ENCODE results near the gene KIAA1328. TPM values are rescaled to one million over a fixed set of nuclear protein-coding genes. Genes with fewer than 3 reads are reported as not detected.

Gene KIAA1328
- total and polyA plus RNA-seq, 8 donors, result 2.1 to 5.2 (median 3.6) TPM

DNA sequence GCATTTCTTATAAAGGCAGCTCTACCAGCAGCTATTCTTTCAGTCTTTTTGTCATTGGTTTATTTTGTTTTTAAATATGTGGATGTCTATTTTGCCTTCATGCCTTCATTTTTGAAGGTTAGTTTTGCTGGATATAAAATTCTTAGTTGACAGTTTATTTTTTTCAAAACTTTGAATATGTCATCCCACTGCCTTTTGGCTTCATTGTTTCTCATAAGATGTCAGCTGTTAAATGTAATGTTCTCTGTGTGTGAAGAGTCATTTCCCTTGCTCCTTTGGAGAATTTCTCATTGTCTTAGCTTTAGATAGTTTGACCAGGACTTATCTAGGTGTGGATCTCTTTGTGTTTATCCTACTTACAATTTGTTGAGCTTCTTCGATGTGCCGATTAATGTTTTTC is 213.5 kb downstream of the KIAA1328 start:
- TF ChIP-seq, protein P1, sequence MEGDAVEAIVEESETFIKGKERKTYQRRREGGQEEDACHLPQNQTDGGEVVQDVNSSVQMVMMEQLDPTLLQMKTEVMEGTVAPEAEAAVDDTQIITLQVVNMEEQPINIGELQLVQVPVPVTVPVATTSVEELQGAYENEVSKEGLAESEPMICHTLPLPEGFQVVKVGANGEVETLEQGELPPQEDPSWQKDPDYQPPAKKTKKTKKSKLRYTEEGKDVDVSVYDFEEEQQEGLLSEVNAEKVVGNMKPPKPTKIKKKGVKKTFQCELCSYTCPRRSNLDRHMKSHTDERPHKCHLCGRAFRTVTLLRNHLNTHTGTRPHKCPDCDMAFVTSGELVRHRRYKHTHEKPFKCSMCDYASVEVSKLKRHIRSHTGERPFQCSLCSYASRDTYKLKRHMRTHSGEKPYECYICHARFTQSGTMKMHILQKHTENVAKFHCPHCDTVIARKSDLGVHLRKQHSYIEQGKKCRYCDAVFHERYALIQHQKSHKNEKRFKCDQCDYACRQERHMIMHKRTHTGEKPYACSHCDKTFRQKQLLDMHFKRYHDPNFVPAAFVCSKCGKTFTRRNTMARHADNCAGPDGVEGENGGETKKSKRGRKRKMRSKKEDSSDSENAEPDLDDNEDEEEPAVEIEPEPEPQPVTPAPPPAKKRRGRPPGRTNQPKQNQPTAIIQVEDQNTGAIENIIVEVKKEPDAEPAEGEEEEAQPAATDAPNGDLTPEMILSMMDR (IDR thresholded peaks at IDR 0.05), result no peak
- no peak for FAIRE-seq

DNA sequence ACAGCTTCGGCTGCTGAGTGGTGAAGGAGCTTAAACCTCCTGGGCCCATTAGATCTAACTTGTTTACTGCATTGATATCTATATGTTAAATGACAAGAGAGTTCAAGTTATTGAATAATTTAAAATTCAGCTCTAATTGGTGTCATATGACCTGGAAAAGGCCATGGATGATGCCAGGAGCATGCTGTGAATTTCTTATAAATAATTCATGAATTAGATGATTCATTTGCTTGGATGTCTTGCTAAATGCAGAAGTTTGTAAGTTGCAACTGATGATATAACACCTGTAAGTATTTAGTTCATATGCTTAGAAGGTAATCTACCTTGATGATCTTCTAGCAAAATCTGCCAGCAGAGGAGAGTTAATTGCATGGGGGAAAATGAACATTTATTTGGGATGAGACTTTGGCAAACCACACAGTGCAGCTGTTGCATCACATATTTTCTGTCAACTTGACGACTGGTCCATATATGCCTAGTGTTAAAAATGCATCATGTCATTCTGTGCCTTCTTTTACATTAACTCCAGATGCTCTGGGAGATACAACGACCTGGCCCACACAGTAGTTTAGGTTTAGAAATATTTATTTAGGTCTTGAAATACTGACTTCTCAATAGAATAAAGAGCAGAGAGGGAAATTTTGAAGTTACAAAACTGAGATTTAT is 226.3 kb downstream of the KIAA1328 start:
- Histone ChIP-seq H3K4me3 (no peak overlapping the region), H3K9me3 (no peaks in the 10 kb centered on the region), H3K27ac (no peak overlapping the region), H3K27me3 (no peaks in the 10 kb centered on the region), H3K4me1 (no peaks in the 10 kb centered on the region), H3K36me3 (no peaks in the 10 kb centered on the region)
- no peak for DNase-seq
- no peak for ATAC-seq
- FAIRE-seq, result no peak
- WGBS, 2 donors, result 77 to 84% methylated on average over 3 of the region's 3 CpGs
- TF ChIP-seq, protein P1 (IDR thresholded peaks at IDR 0.05), result no peak
- intact Hi-C loops (cut with DNase I), result no loop called here

More for the DNA sequence above, 213.5 kb downstream of the KIAA1328 start:
- H3K27me3 ChIP-seq, result no peaks in the 10 kb centered on the region
- H3K4me1 ChIP-seq, result no peaks in the 10 kb centered on the region
- intact Hi-C loops (cut with DNase I), result no loop called here
- H3K27ac ChIP-seq, result no peak overlapping the region
- no peaks in the 10 kb centered on the region for H3K36me3 ChIP-seq
- ATAC-seq (no peak), DNase-seq (no peak)
- no peaks in the 10 kb centered on the region for H3K9me3 ChIP-seq
- no peak overlapping the region for H3K4me3 ChIP-seq
- WGBS, 2 donors, result 98 to 100% methylated on average over 2 of the region's 2 CpGs

DNA sequence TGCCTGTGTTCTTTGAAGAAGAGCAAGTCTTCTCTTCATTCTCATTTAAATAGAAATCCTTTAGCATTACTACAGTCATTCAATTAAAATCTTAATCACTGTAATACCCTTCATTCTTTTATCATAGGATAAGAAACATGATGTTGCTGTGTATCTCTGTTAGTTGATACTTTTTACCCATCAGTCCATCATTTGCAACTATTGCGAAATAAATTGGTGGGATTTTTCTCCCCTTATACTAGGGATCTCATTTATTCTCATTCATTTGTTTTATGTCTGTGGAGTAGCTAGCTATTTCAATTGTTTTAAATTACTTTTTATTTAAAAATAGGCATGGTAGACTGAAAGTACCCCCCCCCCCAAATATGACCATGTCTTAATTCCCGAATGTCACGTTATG is 235.3 kb downstream of the KIAA1328 start:
- WGBS, 2 donors, result 96 to 97% methylated on average over 3 of the region's 3 CpGs
- H3K4me3 ChIP-seq, result no peak overlapping the region
- H3K27me3 ChIP-seq, result no peaks in the 10 kb centered on the region
- peaks cover 0 to 7% (median 0%) of the 10 kb centered on the region in 3 donors for H3K4me1 ChIP-seq
- TF ChIP-seq, protein P1 (IDR thresholded peaks at IDR 0.05), result no peak
- H3K36me3 ChIP-seq, result no peaks in the 10 kb centered on the region
- no peak overlapping the region for H3K27ac ChIP-seq
- DNase-seq, result no peak
- no peak for FAIRE-seq
- ATAC-seq, result no peak
- intact Hi-C loops (cut with DNase I), result no loop called here
- H3K9me3 ChIP-seq, result no peaks in the 10 kb centered on the region

DNA sequence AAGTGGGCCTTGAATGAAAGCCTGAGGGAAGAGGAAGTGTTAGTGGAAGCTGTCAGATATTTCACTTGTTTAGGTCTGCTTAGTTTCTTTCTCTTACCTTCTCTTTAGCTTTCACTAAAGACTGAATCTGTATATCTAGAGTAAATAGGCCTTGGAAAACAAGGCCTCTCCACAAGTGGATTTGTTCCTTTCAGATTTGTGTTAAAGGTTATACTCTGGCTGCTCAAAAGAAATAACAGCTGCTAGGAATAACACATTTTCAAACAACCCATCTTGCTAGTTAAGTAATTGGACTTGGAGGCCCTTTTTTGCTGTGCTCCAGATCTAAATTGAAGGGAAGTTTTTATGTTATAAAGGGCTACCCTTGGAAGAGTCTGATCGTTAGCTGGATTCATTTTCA is 236.3 kb downstream of the KIAA1328 start:
- intact Hi-C loops (cut with DNase I), result no loop called here
- TF ChIP-seq, protein P1 (IDR thresholded peaks at IDR 0.05), result no peak
- Histone ChIP-seq H3K9me3 (no peaks in the 10 kb centered on the region), H3K27me3 (no peaks in the 10 kb centered on the region), H3K36me3 (no peaks in the 10 kb centered on the region), H3K27ac (peak overlapping the region in 3 of 4 donors; percentile 18 to 29 (median 19)), H3K4me1 (peaks cover 0 to 7% (median 0%) of the 10 kb centered on the region in 3 donors), H3K4me3 (no peak overlapping the region)
- 68 to 72% methylated on average over 1 of the region's 1 CpG for WGBS, 2 donors
- FAIRE-seq, result no peak
- ATAC-seq, result peak; percentile 69 to 95 (median 80)
- no peak for DNase-seq

DNA sequence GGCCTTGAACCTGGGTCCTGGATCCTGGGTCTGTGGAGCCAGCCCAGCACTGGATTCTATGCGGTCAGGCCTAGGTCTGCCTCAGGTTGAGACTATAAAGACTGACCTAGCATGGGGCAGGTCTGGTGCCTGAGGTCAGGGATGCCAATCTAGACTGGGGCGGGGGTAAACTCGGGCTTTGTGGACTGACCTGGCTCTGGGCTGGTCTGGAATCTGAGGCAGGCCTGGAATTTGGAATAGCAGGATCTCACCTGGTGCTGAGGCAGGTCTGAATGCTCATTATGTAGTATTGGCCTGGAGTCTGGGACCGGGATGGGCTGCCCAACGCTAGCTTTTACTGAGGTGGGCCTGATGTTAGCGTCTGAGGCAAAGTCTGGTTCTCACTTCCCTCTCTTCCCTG is 256.0 kb downstream of the KIAA1328 start:
- Histone ChIP-seq H3K4me1 (no peaks in the 10 kb centered on the region), H3K27ac (no peak overlapping the region), H3K4me3 (no peak overlapping the region), H3K9me3 (no peaks in the 10 kb centered on the region), H3K36me3 (no peaks in the 10 kb centered on the region), H3K27me3 (no peaks in the 10 kb centered on the region)
- FAIRE-seq, result no peak
- DNase-seq, result no peak
- TF ChIP-seq, protein P1 (IDR thresholded peaks at IDR 0.05), result no peak
- no peak for ATAC-seq
- intact Hi-C loops (cut with DNase I), result no loop called here
- 82 to 91% methylated on average over 6 of the region's 6 CpGs for WGBS, 2 donors
